LHCN-M2 (cell line): ENCODE measurements around the gene STARD4. TPM values are rescaled to one million over a fixed set of nuclear protein-coding genes. Genes with fewer than 3 reads are reported as not detected.
A peak's percentile ranks its signal among the peaks of the same experiment; 100 is the strongest.

Source experiments
- DNase-seq: peaks from one replicate; pipeline ENCODE4 v3.0.0-alpha.2; 2012; ENCODE audit warnings: low read depth
- total RNA-seq: library from RNA; depleted of rRNA; stranded (reverse); fragments of >200 nt; gene quantifications from 2 replicates; pipeline ENCODE4 v1.2.3, GENCODE V29; 2014

The STARD4 gene
- total RNA-seq, 1 experiment from 2014 or later: 30.2 TPM

DNA sequence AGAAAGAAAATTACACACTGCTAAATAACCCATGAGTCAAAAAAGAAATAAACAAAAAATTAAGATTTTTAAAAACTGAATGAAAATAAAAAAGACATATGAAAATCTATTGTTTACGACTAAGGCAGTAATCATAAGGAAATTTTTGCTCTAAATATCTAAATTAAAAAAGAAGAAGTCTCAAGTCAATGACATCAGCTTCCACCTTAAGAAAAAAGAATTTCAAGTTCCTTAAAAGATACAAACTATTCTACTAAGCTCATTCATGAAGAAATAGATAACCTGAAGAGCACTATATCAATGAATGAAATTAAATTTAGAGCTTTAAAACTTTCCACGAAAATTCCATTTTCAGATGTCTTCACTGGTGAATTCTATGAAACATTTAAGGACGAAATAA lies 15.7 kb upstream of the STARD4 start:
- no peak for DNase-seq

DNA sequence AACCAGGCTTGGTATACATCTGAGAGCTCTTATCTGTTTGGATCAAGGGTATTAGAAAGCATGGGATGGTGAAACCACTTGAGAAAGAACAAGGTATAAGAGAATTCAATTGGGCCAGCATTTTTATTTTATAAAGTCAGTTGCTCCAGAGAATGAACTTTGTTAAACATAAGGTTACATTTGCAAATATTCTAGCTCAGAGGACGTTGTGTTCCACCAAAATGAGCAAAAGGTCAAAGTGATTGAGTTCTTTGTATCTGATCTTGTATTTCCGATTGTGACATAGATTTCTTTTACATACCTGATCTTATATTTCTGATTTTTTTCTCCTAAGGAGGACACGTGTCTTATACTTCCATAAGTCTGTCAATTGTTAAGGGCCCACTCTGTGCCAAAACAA lies 8.6 kb upstream of the STARD4 start:
- DNase-seq: no peak

DNA sequence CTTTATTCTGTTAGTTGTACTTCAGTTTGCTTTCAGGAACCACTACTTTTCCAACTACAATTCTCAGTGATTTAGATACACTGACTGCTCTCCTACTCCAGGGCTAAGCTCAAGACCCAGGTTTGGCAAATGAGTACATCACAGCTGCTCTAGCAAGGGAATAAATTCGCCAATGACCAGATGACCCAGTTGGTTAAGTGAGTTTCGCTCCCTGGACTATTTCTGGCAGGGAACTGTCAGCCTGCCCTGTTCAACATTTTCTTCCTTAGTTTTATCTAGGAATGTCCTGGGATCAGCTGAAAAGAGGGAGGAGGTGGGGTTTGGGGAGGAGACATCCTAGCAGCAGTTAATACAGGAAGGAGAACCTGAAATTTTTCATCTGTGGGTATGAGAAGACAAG lies 6.4 kb upstream of the STARD4 start:
- DNase-seq: no peak

DNA sequence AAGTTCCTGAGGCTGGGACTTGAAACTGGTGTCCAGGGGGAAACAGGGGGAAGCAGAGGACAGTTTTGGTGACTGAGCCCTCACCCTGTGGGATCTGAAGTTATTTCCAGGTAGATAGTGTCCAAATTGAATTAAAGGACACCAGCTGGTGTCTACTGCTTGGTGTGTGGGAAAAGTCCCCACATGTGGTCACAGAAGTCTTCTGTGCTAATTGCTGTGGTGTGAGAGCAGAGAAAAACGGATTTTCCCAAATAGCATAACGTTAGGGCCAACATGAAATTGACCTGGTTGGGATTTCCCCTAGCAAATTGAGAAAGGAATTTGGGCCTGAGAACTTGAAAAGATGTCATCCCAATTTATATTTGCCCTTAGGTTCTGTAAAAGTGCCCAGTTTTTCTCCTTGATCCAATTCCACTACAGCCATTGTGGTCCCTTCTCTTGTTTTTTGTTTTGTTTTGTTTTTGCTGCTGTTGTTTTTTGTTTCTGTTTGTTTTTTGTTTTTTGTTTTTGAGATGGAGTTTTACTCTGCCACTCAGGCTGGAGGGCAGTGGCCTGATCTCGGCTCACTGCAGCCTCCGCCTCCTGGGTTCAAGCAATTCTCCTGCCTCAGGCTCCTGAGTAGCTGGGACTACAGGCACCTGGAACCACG lies 5.6 kb upstream of the STARD4 start:
- no peak for DNase-seq

GRCh38 chr5:111514087-111514486 lies 1.8 kb upstream of the STARD4 start:
- DNase-seq: no peak

GRCh38 chr5:111513131-111513520 lies 791 bp upstream of the STARD4 start:
- DNase-seq: no peak

GRCh38 chr5:111511831-111512374 lies 432 bp downstream of the STARD4 start:
- peak; percentile 25 for DNase-seq

DNA sequence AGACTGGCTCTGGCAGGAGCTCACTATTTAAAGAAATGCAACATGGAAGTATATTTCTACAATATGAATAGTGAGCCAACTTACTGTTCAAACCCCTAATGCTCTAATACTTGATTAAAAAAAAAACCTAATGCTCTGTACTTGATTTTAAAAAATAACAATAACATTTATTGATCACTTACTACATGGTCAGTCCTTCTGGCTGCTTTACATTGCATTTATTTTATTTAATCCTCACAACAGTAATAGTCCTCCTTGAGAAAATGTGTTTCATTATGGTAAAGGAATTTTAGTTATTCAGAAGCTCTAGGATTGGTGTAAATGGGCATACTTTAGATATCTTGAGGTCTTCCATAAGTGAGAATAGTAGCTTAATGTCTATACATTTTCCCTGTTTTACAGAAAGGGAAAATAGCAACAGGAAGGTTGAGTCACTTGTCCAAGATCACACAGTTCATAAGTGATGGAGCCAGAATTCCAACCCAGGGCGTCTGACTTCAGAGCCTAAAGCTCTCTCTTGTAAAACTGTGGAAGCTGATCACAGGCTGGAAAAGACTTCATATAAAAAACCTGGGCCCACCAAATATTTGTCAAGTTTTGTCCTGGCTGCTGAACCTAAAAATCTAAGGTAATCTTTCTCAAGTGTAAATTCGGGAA lies 1.0 kb downstream of the STARD4 start:
- DNase-seq: peak; percentile 12

DNA sequence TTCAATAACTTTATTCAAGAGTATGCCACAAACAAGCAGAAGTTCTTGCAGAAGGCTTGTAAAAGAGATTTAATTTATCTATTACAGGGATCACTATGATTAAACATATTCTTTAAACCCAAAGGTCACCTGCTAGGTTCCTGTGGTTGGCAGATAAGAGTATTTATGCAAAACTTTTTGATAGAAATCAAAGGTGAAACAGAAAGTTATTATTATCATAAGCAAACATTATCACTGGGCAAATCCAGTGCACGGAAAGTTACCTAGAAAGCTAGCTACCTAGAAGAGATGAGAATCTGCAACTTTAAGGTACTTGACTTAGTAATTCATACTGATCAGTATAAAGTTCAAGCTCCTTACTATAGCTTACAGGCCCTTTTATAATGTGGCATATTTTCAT lies 3.2 kb downstream of the STARD4 start:
- DNase-seq: no peak

DNA sequence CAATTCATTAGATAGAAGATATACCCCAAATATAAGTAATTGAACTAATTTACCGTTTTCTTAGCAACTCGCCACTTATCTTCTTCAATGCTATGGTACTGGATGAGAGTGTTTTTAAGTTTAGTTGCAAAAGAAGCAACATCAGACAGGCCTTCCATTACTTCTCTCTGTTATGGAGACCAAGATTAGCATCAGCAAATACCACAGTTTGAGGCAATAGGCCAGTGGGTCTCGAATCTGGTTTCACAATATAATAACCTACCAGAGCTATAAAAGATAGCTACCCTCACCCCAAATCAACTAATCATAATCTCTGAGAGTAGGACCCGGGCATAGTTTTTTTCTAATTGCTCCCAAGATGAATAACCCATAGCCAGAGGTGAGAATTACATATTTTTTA lies 5.1 kb downstream of the STARD4 start:
- no peak for DNase-seq

- no peak for DNase-seq
Observed at GRCh38 chr5:111505096-111505495, 7.2 kb downstream of the STARD4 start.

GRCh38 chr5:111502956-111503355 lies 9.4 kb downstream of the STARD4 start:
- DNase-seq: peak; percentile 26

DNA sequence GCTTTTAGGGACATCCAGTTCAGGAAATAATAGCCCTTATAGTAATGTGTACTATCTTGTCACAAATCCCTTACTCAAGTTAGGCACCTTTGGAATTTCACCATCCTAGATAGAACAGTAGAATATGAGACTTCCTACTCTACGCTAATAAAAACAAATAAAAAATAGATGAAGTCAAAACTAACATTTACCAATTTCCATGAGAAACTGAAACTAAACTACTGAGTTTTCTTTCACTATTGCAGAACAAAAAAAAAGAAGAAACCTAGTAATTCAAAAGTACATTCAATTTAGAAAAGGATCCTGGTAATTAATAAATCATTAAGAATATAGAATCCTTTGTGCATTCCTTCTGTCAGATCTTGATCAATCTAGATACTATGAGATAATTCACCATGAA lies 14.0 kb downstream of the STARD4 start:
- no peak for DNase-seq

GRCh38 chr5:111495159-111495558 lies 17.2 kb downstream of the STARD4 start:
- DNase-seq: no peak

GRCh38 chr5:111494355-111494999 lies 17.9 kb downstream of the STARD4 start:
- no peak for DNase-seq

DNA sequence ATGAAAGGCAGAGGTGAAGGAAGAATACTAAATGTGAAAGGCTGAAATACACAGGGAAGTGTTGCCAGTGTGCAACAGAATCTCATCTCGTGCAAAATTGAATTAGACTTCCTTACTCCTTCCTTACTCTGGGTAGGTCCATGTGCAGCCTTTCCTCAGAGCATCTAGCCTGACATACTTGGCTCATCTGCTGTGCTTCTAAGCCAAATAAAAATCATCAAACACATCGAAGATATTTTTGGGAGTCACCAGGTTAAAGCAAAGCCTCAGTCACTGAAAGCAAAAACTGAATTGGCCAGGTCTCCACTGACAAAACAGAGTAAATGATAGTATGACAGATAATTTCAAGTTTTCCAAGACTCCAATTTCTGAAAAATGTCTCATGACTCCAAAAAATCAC lies 19.3 kb downstream of the STARD4 start:
- no peak for DNase-seq

GRCh38 chr5:111488353-111488752 lies 24.0 kb downstream of the STARD4 start:
- DNase-seq: no peak

DNA sequence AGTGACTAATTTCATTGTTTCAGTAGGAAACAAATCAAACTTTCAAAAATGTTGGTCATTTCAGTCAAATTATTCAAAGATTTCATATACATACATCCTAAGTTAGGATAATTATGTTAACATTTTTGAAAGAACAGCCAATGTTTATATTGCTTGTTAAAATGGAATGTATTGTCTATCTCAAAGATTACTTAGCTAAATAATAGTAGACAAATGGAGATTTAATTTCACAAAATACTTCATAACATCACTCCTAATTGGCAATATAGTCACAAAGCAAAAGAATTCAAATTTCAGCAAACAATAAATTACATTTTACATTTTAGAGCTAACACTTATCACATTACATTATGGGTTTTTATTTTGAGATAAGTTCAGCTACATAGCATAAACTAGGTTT lies 25.4 kb downstream of the STARD4 start:
- no peak for DNase-seq

GRCh38 chr5:111486055-111486454 lies 26.3 kb downstream of the STARD4 start:
- DNase-seq: no peak

GRCh38 chr5:111480346-111480745 lies 32.0 kb downstream of the STARD4 start:
- no peak for DNase-seq

DNA sequence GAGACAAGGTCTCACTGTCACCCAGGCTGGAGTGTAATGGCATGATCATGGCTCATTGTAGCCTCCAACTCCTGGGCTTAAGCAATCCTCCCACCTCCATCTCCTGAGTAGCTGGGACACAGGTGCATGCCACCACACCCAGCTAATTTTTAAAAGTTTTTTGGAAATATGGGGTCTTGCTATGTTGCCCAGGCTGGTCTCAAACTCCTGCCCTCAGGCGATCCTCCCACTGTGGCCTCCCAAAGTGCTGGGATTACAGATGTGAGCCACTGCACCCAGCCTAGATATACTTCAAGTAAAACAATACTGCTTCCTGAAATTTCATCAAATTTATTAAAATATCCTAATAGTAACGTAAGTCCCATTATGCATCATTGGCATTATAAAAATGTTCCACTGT lies 33.4 kb downstream of the STARD4 start:
- no peak for DNase-seq

DNA sequence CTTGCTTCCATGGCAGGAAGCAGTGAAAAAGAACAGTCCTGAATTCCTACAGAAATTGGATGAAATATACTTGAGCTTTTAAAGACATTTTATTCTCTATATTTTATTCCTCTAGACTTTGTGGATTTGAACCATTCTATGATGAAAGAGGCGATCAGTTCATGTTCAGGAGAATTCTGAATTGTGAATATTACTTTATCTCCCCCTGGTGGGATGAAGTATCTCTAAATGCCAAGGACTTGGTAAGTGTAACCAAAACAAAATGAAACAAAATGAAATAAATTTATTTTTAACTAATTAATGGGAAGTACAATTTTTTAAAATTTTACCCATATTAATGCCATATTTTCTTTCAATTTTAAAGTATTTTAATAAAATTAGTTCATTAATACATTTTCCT lies 34.1 kb downstream of the STARD4 start:
- DNase-seq: no peak

- no peak for DNase-seq
Observed at GRCh38 chr5:111472579-111472978, 39.8 kb downstream of the STARD4 start.
